DMS 273 (cell line): ENCODE data around the gene TMEM201.

ENCODE experiments used
- DNase-seq: peaks from one replicate; lab custom pipeline; 2025; ENCODE audit not compliant: unreplicated experiment; lab: John Stamatoyannopoulos, UW

TMEM201 gene

DNA sequence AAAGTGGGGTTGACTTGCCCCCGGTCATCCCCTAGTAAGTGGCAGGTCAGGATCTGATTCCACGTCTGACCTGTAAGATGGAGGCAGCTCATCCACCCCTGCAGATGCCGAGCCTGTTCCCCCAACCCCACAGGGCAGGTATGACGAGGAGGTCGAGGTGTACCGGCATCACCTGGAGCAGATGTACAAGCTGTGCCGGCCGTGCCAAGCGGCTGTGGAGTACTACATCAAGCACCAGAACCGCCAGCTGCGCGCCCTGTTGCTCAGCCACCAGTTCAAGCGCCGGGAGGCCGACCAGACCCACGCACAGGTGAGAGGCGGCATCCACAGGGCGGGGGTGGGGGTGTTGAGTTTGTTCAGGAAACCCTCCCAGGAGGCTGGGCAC, 9.6 kb downstream of the TMEM201 start:
- no peak for DNase-seq

DNA sequence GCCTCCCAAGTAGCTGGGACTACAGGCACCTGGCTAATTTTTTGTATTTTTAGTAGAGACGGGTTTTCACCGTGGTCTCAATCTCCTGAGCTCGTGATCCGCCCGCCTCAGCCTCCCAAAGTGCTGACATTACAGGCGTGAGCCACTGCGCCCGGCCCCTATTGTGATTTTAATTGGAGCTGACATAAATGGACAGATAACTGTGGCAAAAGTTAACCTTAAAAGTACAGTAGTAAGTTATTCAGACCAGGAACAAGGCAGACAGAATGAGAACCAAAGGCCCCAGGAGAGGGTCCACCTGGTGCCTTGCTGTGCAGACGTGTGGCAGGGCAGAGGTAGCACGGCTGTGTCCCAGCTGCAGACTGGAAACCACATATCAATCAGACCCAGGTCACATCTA, 11.0 kb downstream of the TMEM201 start:
- no peak for DNase-seq

DNA sequence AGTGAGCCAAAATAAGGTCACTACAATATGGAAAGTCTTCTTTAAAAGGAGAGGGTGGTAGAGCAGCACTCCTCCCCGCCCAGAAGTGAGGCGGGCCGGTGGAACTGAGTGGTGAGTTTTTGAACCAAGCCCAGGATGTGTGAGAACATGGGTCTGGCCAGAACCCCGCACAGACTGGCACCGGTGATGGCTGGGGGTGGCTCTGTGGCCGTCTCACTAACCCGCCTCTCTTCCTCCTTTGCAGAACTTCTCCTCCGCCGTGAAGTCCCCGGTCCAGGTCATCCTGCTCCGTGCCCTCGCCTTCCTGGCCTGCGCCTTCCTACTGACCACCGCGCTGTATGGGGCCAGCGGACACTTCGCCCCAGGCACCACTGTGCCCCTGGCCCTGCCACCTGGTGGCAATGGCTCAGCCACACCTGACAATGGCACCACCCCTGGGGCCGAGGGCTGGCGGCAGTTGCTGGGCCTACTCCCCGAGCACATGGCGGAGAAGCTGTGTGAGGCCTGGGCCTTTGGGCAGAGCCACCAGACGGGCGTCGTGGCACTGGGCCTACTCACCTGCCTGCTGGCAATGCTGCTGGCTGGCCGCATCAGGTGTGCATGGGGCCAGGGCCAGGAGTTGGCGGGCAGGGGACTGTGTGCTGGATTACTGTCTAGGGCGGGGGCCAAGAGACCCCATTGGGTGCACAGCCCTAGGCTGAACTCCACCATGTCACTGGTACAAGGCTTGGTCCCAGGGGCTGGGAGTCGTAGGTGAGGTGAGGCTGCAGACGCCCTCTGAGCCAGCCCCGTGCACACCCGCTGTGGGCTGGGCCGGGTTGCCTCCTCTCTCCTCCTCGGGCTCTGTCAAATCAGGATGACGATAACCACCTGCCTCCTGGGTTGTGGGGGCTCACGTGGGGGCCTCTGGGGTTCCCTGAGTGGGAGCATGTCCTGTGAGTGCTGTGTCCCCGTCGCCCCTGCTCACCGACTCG, 12.4 kb downstream of the TMEM201 start:
- no peak for DNase-seq

DNA sequence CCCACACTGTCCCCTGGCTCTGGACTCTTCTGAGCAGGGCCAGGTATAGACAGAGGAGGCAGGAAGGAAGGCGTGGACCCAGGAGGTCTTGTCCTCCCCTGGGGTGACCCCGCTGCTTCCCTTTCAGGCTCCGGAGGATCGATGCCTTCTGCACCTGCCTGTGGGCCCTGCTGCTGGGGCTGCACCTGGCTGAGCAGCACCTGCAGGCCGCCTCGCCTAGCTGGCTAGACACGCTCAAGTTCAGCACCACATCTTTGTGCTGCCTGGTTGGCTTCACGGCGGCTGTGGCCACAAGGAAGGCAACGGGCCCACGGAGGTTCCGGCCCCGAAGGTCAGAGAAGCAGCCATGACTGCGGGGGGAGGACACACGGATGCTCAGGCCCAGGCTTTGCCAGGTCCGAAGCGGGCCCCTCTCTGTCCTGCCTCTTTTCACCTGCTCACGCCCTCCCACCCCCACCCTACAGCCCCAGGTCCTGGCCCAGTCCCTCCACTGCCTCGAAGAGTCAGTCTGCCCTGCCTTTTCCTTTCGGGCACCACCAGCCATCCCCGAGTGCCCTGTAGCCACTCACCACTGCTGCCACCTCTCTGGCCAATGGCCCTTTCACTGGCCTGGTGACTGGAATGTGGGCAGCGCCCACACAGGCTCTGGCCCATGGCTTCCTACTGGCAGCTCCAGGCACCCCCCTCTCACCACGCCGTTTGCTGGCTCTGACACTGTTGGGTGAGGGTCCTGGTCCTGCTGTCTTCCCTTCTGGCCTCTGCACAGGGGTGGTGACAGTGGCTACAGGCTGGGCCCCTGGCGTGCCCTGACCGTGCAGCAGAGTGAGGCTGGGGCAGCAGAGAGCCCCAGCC, 13.5 kb downstream of the TMEM201 start:
- DNase-seq, result no peak

DNA sequence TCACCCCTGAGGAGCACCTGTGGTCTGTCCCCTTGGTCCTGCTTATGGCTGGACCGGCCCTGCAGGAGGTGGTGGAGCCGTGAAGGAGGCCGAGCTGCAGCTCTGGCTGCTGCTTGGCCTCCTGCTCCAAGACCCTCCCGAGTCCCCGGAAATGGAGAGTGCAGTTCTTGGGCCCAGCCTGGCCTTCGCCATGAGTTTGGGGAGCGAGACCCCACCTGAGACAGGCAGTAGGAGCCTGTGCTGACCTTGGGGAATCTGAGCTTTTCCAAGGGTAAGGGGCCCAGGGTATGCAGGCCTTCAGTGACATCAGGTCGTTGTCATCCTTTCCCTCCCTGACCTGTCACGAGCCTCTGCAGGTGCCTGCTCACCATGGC, 14.1 kb downstream of the TMEM201 start:
- DNase-seq, result no peak

DNA sequence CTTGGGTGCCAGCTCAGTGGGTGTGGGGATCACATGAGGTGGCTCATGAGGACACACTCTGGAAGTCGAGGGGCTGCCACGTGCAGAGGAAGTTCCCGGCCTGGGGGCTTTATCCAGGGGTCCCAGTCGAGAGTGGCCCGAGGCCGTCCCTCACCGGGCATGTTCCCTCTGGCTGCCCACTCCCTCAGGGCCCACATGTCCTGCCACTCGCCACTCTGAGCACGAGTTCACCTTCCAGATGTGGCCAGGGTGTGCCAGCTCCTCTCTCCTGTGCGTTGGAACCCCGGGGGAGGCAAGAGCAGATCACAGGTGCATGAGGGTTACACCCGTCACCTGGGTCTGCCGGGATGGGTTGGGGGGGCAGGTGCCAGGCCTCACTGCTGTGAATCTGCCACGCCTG, 14.6 kb downstream of the TMEM201 start:
- DNase-seq, result no peak

DNA sequence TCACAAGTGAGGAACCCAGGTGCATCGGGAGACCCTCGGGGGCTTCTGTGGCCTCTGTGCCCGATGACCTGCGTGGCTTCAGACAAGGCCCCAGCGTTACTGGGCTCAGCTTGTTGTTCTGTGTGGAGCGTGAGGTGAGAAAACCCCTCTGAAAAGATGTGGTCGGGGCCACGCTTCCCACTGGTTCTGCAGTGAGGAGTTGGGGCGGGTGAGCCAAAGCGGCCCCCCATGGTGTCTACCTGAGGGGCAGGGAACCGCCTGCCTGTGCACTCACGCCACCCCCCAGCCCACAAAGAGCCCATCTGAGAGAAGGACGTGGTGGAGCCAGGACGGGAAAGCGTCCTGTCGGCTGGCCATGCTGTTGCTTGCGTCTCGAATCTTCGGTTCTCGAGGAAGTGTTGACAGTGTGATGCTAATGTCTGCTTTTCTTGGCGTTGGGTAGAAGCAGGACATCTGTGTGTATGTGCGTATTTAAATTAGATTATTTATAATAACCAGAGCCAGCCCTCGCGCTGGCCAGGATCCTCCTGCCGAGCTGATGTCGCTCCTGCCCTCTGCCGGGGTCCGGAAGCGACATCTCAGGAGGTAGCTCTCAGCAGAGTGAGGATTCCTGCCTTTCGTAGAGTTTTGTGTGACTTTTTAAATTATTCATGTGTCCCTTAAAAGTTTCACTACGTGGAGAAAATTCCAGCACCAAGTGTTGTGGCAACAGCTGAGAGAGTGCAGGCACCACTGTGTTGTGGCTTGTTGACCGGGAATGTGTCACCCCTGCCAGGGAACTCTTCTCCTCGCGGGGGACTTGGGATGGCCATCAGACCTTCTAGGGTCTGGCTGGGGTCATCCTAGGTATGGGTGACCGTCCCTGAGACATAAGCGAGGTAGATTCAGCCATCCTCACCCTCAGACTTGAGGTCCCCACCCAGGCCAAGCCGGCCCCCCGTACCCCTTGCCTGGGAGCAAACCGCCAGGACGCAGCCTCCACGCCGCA, 15.3 kb downstream of the TMEM201 start:
- DNase-seq, result no peak

DNA sequence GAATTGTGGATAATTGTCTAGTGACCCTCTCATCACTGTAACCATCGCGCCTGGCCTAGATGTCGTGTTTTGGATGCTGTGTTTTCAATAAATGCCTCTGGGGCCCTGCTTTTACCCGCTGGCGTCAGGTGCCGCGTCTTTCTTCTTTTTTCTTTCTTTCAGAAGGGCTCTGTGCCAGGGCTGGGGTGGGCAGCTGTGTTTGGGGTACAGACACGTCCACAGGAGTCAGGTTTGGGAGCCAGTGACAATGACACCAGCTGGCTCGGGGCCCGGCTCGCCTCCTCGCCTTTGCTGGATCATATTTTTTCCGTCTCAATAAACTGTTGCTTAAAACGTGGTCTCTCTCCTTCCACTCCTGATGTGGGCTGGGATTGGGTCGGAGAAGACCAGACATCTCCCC, 16.1 kb downstream of the TMEM201 start:
- no peak for DNase-seq

DNA sequence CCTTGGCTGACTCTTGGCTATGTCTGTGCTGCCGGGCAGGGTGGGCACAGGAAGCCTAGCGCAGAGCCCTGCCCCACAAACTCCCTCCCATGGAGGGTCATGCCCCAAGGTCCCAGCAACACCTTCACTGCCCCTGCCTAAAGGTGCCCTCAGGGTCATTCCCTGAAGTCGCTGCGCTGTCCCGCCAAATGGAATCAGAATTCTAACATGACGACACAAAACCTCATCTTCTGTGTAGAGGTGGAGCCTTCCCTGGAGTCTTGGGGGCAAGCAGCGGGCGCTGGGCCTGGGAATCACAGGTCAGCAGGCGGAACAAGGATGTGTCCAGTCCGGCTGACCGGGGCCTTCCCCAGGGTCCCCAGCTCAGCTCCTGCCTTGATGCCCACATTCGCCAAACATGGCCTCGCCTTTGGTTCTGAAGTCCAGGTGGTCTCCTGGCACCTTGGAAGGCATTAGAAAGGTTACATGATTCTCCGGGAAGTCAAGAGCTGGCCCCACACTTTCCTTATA, 17.3 kb downstream of the TMEM201 start:
- DNase-seq, result no peak

DNA sequence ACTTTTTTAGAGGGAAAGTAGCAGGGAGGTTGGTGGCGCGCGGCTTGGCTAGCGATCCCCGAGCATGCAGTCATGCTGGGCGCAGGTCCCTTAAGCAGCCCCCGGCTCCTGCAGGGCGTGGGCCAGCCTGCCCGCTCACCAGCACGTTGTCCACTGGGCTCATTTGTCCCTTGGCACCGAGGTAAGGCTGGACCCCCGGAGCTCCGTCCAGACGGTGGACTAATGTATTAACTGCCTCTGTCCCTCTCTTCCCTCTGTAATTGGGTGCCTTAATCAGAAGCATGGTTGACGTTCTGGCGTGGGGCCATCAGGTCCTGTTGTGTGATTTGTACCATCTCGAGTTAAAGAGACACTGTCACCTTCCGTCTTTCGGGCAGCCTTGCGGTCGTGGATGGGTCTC, 17.7 kb downstream of the TMEM201 start:
- DNase-seq, result no peak

DNA sequence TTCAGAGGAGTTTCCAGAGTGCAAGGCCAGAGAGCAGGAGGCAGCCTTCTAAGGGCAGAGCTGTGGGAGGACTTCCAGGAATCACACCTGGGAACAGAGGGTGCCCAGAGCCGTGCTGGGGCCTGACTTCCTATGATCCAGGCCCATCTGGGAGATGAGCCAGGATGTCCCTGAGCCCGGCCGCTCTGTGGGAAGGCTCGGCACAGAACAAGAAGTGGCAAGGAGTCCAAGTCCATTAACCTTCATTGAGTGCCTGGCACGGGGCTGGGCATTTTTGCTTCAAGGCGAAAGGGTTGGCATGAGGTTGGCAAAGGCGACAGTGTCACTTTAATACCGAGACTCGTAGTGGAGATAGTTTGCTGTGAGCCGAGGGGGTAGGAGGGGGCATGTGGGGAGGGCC, 18.2 kb downstream of the TMEM201 start:
- no peak for DNase-seq

DNA sequence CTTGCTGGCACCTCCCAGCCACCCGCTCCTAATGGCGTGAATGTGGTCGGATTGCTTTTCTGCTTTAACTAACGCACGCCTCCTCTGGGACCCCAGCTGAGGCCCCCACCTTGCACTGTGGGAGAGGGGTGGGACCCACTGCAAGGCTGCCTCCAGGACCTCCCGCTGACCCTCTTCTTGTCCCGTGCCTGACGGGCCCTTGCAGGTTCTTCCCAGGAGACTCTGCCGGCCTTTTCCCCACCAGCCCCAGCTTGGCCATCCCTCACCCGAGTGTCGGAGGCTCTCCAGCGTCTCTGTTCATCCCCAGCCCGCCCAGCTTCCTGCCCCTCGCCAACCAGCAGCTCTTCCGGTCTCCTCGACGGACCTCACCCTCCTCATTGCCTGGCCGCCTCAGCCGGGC, 18.6 kb downstream of the TMEM201 start:
- DNase-seq, result no peak

DNA sequence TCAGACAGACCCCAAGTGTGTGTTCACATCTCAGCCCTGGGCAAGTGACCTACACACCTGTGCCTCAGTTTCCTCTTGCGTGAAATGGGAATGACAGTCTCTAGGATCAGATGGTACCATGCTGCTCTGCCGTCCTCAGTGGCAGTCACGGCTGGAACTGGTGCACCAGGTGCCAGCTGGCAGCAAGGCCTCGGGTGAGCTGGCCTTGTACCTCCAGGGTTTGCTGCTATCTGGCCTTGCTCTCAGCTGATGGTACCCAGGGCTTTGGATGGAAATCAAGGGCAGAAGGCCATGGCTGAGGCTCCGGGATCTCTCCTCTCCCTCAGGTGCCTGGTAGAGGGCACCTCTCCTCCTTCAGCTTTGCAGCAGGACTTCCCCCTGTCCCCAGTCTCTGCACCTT, 21.3 kb downstream of the TMEM201 start:
- DNase-seq, result no peak

DNA sequence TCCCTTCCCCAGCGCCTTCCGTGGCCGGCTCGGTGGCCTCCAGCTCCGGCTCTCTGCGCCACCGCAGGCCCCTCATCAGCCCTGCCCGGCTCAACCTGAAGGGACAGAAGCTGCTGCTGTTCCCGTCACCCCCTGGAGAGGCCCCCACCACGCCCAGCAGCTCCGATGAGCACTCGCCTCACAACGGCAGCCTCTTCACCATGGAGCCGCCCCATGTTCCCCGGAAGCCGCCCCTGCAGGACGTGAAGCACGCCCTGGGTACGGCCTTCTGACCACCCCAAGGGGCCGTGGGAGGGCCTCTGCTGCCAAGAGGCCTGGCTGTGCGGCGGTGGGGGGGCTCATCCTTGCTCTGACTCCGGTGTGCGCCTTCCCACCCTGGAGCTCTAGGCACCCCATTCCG, 21.8 kb downstream of the TMEM201 start:
- DNase-seq, result no peak

DNA sequence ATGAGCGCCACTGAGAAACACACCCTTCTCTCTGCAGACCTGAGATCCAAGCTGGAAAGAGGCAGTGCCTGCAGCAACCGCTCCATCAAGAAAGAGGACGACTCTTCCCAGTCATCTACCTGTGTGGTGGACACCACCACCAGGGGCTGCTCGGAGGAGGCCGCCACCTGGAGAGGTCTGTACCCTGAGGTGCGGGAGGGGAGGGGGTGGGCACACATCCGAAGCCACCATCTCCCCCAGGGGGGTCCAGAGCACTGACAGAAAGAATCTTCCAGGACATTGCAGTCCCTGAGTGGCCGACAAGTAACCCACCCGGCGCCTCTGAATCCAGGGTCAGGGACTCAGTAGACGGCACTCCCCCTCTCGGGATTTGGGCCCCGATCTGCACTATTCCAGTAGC, 23.0 kb downstream of the TMEM201 start:
- DNase-seq, result no peak

DNA sequence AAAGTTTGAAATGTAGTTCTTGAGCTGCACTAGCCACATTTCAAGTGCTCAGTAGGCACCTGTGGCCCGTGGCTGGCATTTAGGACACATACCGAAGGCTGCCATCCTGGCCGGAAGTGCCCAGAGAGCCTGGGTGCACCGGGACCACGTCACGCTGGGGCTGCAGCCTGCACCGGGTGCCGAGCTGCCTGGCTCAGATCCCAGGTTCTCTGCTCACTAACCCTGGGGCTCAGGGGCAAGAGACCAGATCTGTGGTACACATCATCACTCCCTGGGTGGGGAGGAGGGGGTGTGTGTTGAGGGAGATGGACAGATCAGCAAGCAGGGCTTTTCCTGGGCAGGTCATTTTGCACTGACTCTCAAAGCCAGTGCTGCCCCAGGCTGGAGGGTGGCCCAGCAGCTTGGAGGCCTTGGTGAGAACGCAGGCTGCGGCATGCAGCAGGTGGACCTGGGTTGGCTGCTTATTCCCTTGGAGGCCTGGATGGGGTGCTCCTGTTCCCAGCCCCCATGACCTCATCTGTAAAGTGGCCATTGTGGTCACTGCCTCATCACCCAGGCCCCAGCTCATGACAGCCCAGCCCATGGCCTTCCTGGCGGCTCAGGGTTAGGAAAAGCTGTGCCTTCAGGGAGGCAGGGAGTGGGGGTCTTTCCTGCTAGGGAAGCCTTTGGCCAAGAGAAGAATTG, 23.6 kb downstream of the TMEM201 start:
- DNase-seq, result no peak

DNA sequence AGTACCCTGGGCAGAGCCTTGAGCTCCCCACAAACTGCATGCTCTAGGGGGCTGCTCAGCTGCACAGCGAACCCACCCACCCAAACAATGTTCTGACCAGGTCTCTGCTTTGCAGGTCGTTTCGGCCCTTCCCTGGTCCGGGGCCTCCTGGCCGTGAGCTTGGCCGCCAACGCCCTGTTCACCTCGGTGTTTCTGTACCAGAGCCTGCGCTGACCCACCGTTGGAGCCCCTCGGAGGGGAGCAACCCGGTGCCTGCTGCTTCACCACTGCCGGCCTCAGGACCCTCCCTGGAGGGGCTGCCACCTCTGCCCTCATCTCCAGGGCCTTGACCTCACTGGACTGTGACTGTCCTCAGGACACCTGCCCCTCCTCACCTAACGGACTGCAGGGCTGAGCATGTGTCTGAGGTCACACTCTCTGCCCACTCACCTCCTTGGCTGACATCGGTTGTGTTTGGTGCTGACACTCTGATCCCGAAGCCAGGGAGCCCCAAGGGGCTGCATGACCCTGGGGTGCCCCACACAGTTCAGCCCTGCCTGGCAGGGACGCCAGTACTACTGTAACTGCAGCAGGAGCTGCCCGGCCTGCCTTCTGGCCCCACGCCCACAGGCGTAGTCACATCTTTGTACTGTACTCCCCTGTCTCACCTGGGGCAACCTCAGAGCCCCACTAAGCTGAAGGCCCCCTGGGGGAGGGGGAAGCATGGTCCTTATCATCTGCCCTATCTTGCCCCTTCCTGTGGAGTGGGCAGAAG, 24.3 kb downstream of the TMEM201 start:
- DNase-seq, result no peak

DNA sequence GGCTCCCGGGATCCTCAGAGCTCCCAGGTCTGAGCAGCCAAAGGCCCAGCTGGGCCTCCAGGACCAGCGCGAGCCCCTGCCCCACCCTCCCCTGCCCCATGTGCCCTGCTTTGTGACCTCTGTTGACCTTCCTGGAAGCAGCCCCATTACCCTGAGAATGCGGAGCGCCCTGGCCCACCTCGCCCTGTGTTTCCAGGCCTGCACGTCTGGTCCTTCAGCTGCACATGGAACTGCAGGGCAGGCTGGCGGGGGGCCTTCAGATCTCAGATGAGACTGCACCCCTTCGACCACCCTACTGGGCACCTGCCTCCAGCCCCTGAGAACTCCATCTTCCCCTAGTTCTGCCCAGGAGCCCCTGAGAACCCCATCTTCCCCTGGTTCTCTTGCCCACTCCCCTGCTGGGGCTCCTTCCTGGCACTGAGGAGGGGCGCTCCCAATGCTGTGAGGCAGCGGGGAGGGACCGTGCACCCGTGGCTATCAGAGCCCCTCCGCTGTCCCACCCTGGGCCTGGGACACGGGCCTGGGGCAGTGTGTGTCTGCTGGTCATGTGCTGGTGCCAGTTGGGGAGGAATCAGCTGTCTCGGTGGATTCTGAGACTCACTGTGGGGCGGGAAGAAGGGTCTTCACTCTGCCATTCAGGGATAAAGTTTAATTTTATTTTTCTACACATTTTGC, 25.1 kb downstream of the TMEM201 start:
- no peak for DNase-seq
